H9 (cell line): Measurements from ENCODE around the gene NOCT. TPM values are rescaled to one million over a fixed set of nuclear protein-coding genes. Genes with fewer than 3 reads are reported as not detected.

Source experiments
- DNase-seq: peaks from one replicate; pipeline ENCODE4 v3.0.0-alpha.2; 2017
- H2AFZ ChIP-seq: one replicate; pipeline ENCODE4 v1.6.1; 2013; ENCODE audit warnings: mild to moderate bottlenecking, low read length, control low read depth, moderate library complexity
- H2AK5ac ChIP-seq: 2 replicates; pipeline ENCODE4 v1.6.1; 2013; ENCODE audit warnings: low read length, control low read depth, mixed read lengths; ENCODE audit not compliant: insufficient read length
- H2BK120ac ChIP-seq: one replicate; pipeline ENCODE4 v1.6.1; 2013; ENCODE audit warnings: low read depth, mild to moderate bottlenecking, low read length, control low read depth, inconsistent platforms; ENCODE audit not compliant: poor library complexity, severe bottlenecking
- H2BK12ac ChIP-seq: 2 replicates; pipeline ENCODE4 v1.6.1; 2013; ENCODE audit warnings: low read length, control low read depth, mixed read lengths, low read depth; ENCODE audit not compliant: insufficient read length
- H2BK15ac ChIP-seq: 2 replicates; pipeline ENCODE4 v1.6.1; 2013; ENCODE audit warnings: low read depth, low read length, control low read depth
- H2BK20ac ChIP-seq: one replicate; pipeline ENCODE4 v1.6.1; 2013; ENCODE audit warnings: low read depth, mild to moderate bottlenecking, low read length, control low read depth, inconsistent platforms; ENCODE audit not compliant: poor library complexity, severe bottlenecking
- H2BK5ac ChIP-seq: 2 replicates; pipeline ENCODE4 v1.6.1; 2013; ENCODE audit warnings: low read length, control low read depth, mixed read lengths; ENCODE audit not compliant: insufficient read length
- H3K14ac ChIP-seq: 2 replicates; pipeline ENCODE4 v1.6.1; 2013; ENCODE audit warnings: low read length, control low read depth; ENCODE audit not compliant: insufficient read depth
- H3K18ac ChIP-seq: 2 replicates; pipeline ENCODE4 v1.6.1; 2013; ENCODE audit warnings: low read depth, mild to moderate bottlenecking, mixed read lengths, low read length, control low read depth; ENCODE audit not compliant: insufficient read length
- H3K23ac ChIP-seq: 2 replicates; pipeline ENCODE4 v1.6.1; 2013; ENCODE audit warnings: low read length, control low read depth, mixed read lengths, low read depth; ENCODE audit not compliant: insufficient read length
- H3K23me2 ChIP-seq: 2 replicates; pipeline ENCODE4 v1.6.1; 2013; ENCODE audit warnings: low read depth, mild to moderate bottlenecking, mixed read lengths, low read length, control low read depth; ENCODE audit not compliant: insufficient read length, poor library complexity, severe bottlenecking
- H3K27ac ChIP-seq: 2 replicates; pipeline ENCODE4 v1.5.1; 2013; ENCODE audit warnings: low read length, control low read depth, mixed read lengths, low read depth; ENCODE audit not compliant: insufficient read length
- H3K27me3 ChIP-seq: 2 replicates; pipeline ENCODE4 v1.6.1; 2013; ENCODE audit warnings: low read length, control low read depth, inconsistent platforms; ENCODE audit not compliant: insufficient read depth
- H3K4ac ChIP-seq: 2 replicates; pipeline ENCODE4 v1.6.1; 2013; ENCODE audit warnings: low read depth, mild to moderate bottlenecking, control low read depth, inconsistent platforms, low read length, moderate library complexity
- H3K4me1 ChIP-seq: 2 replicates; pipeline ENCODE4 v1.6.1; 2013; ENCODE audit warnings: low read length, control low read depth, inconsistent platforms; ENCODE audit not compliant: insufficient read depth
- H3K4me2 ChIP-seq: 2 replicates; pipeline ENCODE4 v1.6.1; 2013; ENCODE audit warnings: low read length, control low read depth, mixed read lengths; ENCODE audit not compliant: insufficient read length, insufficient read depth
- H3K56ac ChIP-seq: 2 replicates; pipeline ENCODE4 v1.6.1; 2013; ENCODE audit warnings: low read depth, mild to moderate bottlenecking, mixed read lengths, low read length, control low read depth; ENCODE audit not compliant: insufficient read length
- H3K79me1 ChIP-seq: 2 replicates; pipeline ENCODE4 v1.6.1; 2013; ENCODE audit warnings: low read depth, mild to moderate bottlenecking, moderate library complexity, low read length, control low read depth, inconsistent platforms; ENCODE audit not compliant: insufficient read depth, poor library complexity, severe bottlenecking
- H3K79me2 ChIP-seq: 2 replicates; pipeline ENCODE4 v1.6.1; 2013; ENCODE audit warnings: low read length, control low read depth, inconsistent platforms; ENCODE audit not compliant: insufficient read depth
- H3K9ac ChIP-seq: 2 replicates; pipeline ENCODE4 v1.6.1; 2013; ENCODE audit warnings: low read length, control low read depth, mixed read lengths; ENCODE audit not compliant: insufficient read length; ENCODE audit errors: extremely low read depth
- H3K9me3 ChIP-seq: one replicate; pipeline ENCODE4 v1.6.1; 2013; ENCODE audit warnings: low read depth, low read length, inconsistent platforms; ENCODE audit not compliant: control insufficient read depth
- H3T11ph ChIP-seq: one replicate; pipeline ENCODE4 v1.6.1; 2013; ENCODE audit warnings: mild to moderate bottlenecking, low read length, control low read depth, inconsistent platforms
- H4K20me1 ChIP-seq: one replicate; pipeline ENCODE4 v1.6.1; 2013; ENCODE audit not compliant: control insufficient read depth, insufficient read length, insufficient read depth
- H4K5ac ChIP-seq: 2 replicates; pipeline ENCODE4 v1.6.1; 2013; ENCODE audit warnings: low read depth, mild to moderate bottlenecking, mixed read lengths, low read length, control low read depth; ENCODE audit not compliant: insufficient read length
- H4K8ac ChIP-seq: replicated peaks from 2 replicates; pipeline ENCODE4 v1.6.1; 2013; ENCODE audit warnings: low read length, control low read depth, mixed read lengths, low read depth; ENCODE audit not compliant: insufficient read length
- H4K91ac ChIP-seq: 2 replicates; pipeline ENCODE4 v1.6.1; 2013; ENCODE audit warnings: low read depth, mild to moderate bottlenecking, moderate library complexity, mixed read lengths, low read length, control low read depth; ENCODE audit not compliant: insufficient read length
- H3K27ac Mint-ChIP-seq, 3 experiments: 2 replicates in 2 of 3; 3 replicates in 1 of 3; pipeline ENCODE4 v1.8.0; 2020 to 2021; ENCODE audit warnings: mixed read lengths in 3 of 3, mild to moderate bottlenecking in 1 of 3, moderate library complexity in 1 of 3
- H3K27me3 Mint-ChIP-seq: 2 replicates; pipeline ENCODE4 v1.8.0; 2021; ENCODE audit warnings: low read depth, mild to moderate bottlenecking, moderate library complexity, mixed read lengths
- H3K36me3 Mint-ChIP-seq, 3 experiments: 2 replicates in 2 of 3; 3 replicates in 1 of 3; pipeline ENCODE4 v1.8.0; 2020 to 2021; ENCODE audit warnings: low read depth in 3 of 3, mixed read lengths in 3 of 3; ENCODE audit not compliant: insufficient read depth in 1 of 3
- H3K4me1 Mint-ChIP-seq, 2 experiments: 2 replicates each; pipeline ENCODE4 v1.8.0; 2020; ENCODE audit warnings: mixed read lengths in 2 of 2
- H3K4me3 Mint-ChIP-seq, 2 experiments: 2 replicates in 1 of 2; 3 replicates in 1 of 2; pipeline ENCODE4 v1.8.0; 2020 to 2021; ENCODE audit warnings: mild to moderate bottlenecking in 2 of 2, mixed read lengths in 2 of 2, moderate library complexity in 1 of 2
- H3K9me3 Mint-ChIP-seq, 2 experiments: 2 replicates in 1 of 2; 3 replicates in 1 of 2; pipeline ENCODE4 v1.8.0; 2020; ENCODE audit warnings: mild to moderate bottlenecking in 2 of 2, mixed read lengths in 2 of 2, moderate library complexity in 1 of 2
- WGBS: extraction: QIAGEN DNeasy Blood & Tissue Kit; methylation state at CpG from one replicate; pipeline ENCODE4 v1.1.7; 2013; ENCODE audit warnings: missing lambda C conversion rate, low lambda C conversion rate, mixed read lengths; ENCODE audit not compliant: insufficient read length; ENCODE audit errors: extremely low coverage; 5-methylcytosine and 5-hydroxymethylcytosine counted together
- total RNA-seq: library from RNA; stranded (reverse); gene quantifications from 2 replicates; pipeline ENCODE4 v1.2.1, GENCODE V29; 2021
- TF ChIP-seq, protein P1 (sequence below): fragments of 200-600 bp; sonication (generic); conservative IDR thresholded peaks from 3 replicates; pipeline ENCODE4 v1.8.0; 2021; ENCODE audit warnings: antibody characterized with exemption, mild to moderate bottlenecking

The NOCT gene
- total RNA-seq, 1 experiment from 2014 or later: 37.3 TPM

GRCh38 chr4:139083607-139083955, 68.0 kb downstream of the NOCT start:
- Histone ChIP-seq H4K91ac (no peak overlapping the region), H4K5ac (no peak overlapping the region), H3K4me1 (no peaks in the 10 kb centered on the region), H3K4me2 (peak overlapping the region; percentile 97), H2BK5ac (no peak overlapping the region), H3K9me3 (no peaks in the 10 kb centered on the region), H2AK5ac (no peak overlapping the region), H3K23ac (no peak overlapping the region), H4K8ac (no peak overlapping the region), H3K27ac (peak overlapping the region; percentile 64), H3K14ac (peak overlapping the region; percentile 83), H3K4ac (no peak overlapping the region), H3K27me3 (no peaks in the 10 kb centered on the region), H3T11ph (no peak overlapping the region), H3K9ac (peak overlapping the region; percentile 65), H2BK12ac (no peak overlapping the region), H4K20me1 (no peaks in the 10 kb centered on the region), H2AFZ (no peak overlapping the region), H3K79me1 (no peaks in the 10 kb centered on the region), H2BK120ac (no peak overlapping the region), H2BK15ac (no peak overlapping the region), H3K56ac (no peak overlapping the region), H3K79me2 (peaks cover 12% of the 10 kb centered on the region; the same call in 1 of the 2 replicates), H3K18ac (peak overlapping the region; percentile 59), H3K23me2 (peaks cover 11% of the 10 kb centered on the region), H2BK20ac (no peak overlapping the region)
- Mint-ChIP-seq H3K4me3 (peak overlapping the region; percentile 97 to 99), H3K9me3 (no peaks in the 10 kb centered on the region), H3K27ac (peak overlapping the region; percentile 97 to 100 (median 99)), H3K36me3 (0 out of 7 replicates have a peak, but pooled peaks cover 0 to 3% (median 0%) of the 10 kb centered on the region in 3 experiments), H3K27me3 (no peaks in the 10 kb centered on the region; the same call in 1 of the 2 replicates), H3K4me1 (peaks cover 19 to 20% of the 10 kb centered on the region in 2 experiments)
- DNase-seq: peak; percentile 76
- WGBS: no CpG with 5 or more reads among the region's 34 CpGs
- TF ChIP-seq, protein P1, sequence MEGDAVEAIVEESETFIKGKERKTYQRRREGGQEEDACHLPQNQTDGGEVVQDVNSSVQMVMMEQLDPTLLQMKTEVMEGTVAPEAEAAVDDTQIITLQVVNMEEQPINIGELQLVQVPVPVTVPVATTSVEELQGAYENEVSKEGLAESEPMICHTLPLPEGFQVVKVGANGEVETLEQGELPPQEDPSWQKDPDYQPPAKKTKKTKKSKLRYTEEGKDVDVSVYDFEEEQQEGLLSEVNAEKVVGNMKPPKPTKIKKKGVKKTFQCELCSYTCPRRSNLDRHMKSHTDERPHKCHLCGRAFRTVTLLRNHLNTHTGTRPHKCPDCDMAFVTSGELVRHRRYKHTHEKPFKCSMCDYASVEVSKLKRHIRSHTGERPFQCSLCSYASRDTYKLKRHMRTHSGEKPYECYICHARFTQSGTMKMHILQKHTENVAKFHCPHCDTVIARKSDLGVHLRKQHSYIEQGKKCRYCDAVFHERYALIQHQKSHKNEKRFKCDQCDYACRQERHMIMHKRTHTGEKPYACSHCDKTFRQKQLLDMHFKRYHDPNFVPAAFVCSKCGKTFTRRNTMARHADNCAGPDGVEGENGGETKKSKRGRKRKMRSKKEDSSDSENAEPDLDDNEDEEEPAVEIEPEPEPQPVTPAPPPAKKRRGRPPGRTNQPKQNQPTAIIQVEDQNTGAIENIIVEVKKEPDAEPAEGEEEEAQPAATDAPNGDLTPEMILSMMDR: peak; percentile 25; the same call in 2 of the 3 replicates
